ENCODE data around the gene PJVK. TPM values are rescaled to one million over a fixed set of nuclear protein-coding genes. Genes with fewer than 3 reads are reported as not detected.

Gene PJVK
- polyA plus RNA-seq, 1 donor from 2014 or later = 5.5 TPM

GRCh38 chr2:178502751-178503150 lies 51.6 kb downstream of the PJVK start:
- TF ChIP-seq SMC3 (conservative IDR thresholded peaks at IDR 0.05; ENCODE audit: poor library complexity) = no peak
- no peak for TF ChIP-seq EP300 (conservative IDR thresholded peaks at IDR 0.05; ENCODE audit: poor library complexity, severe bottlenecking)
- TF ChIP-seq POLR2AphosphoS5 (IDR thresholded peaks at IDR 0.05) = no peak
- no peak for TF ChIP-seq CTCF (IDR thresholded peaks at IDR 0.05; ENCODE audit: poor library complexity, severe bottlenecking)
- TF ChIP-seq MXI1 (conservative IDR thresholded peaks at IDR 0.05; ENCODE audit: poor library complexity, severe bottlenecking) = no peak
- no peak for TF ChIP-seq RAD21 (conservative IDR thresholded peaks at IDR 0.05)
- no peak for TF ChIP-seq EZH2 (IDR thresholded peaks at IDR 0.05; ENCODE audit: borderline replicate concordance, insufficient read depth, low read length, poor library complexity, severe bottlenecking)
- no peak for TF ChIP-seq REST (IDR thresholded peaks at IDR 0.05; ENCODE audit: borderline replicate concordance)
- TF ChIP-seq TAF1 (IDR thresholded peaks at IDR 0.05; ENCODE audit: low read depth) = no peak
- no peak overlapping the region for H3K4me2 ChIP-seq (ENCODE audit: low read length)
- no peaks in the 10 kb centered on the region for H3K9me2 ChIP-seq (ENCODE audit: insufficient read depth, low read length)
- no peak overlapping the region for H2AFZ ChIP-seq (ENCODE audit: low read depth, low read length)
- H3K36me3 ChIP-seq (ENCODE audit: insufficient read depth, low read length) = peaks cover 21% of the 10 kb centered on the region
- no peaks in the 10 kb centered on the region for H4K20me1 ChIP-seq (ENCODE audit: insufficient read depth)
- no peaks in the 10 kb centered on the region for H3K79me2 ChIP-seq (replicated peaks; ENCODE audit: insufficient read depth, low read length)
- no peaks in the 10 kb centered on the region for H3F3A ChIP-seq (ENCODE audit: insufficient read depth, low read length, poor library complexity, severe bottlenecking)
- H3K27ac ChIP-seq (ENCODE audit: low read length) = no peak overlapping the region
- no peaks in the 10 kb centered on the region for H3K9me3 ChIP-seq (ENCODE audit: low read length)
- H3K4me3 ChIP-seq (ENCODE audit: low read length) = no peak overlapping the region
- H3K27me3 ChIP-seq (ENCODE audit: insufficient read depth, low read depth, low read length) = no peaks in the 10 kb centered on the region
- H3K9ac ChIP-seq (ENCODE audit: low read length) = no peak overlapping the region

- no peaks in the 10 kb centered on the region for H4K20me1 ChIP-seq (ENCODE audit: insufficient read depth)
Observed at GRCh38 chr2:178506101-178506500, 54.9 kb downstream of the PJVK start.

More at GRCh38 chr2:178506101-178506500, 54.9 kb downstream of the PJVK start:
- Histone ChIP-seq H3K9me3 (ENCODE audit: low read length) (no peaks in the 10 kb centered on the region), H3K4me2 (ENCODE audit: low read length) (no peak overlapping the region), H3F3A (ENCODE audit: insufficient read depth, low read length, poor library complexity, severe bottlenecking) (no peaks in the 10 kb centered on the region), H3K9me2 (ENCODE audit: insufficient read depth, low read length) (no peaks in the 10 kb centered on the region), H3K27ac (ENCODE audit: low read length) (no peak overlapping the region), H3K27me3 (ENCODE audit: insufficient read depth, low read depth, low read length) (no peaks in the 10 kb centered on the region), H3K79me2 (replicated peaks; ENCODE audit: insufficient read depth, low read length) (no peaks in the 10 kb centered on the region), H3K9ac (ENCODE audit: low read length) (no peak overlapping the region), H3K4me3 (ENCODE audit: low read length) (no peak overlapping the region), H2AFZ (ENCODE audit: low read depth, low read length) (no peak overlapping the region), H3K36me3 (ENCODE audit: insufficient read depth, low read length) (peaks cover 11% of the 10 kb centered on the region)
- TF ChIP-seq TAF1 (IDR thresholded peaks at IDR 0.05; ENCODE audit: low read depth) (no peak), EZH2 (IDR thresholded peaks at IDR 0.05; ENCODE audit: borderline replicate concordance, insufficient read depth, low read length, poor library complexity, severe bottlenecking) (no peak), POLR2AphosphoS5 (IDR thresholded peaks at IDR 0.05) (no peak), CTCF (IDR thresholded peaks at IDR 0.05; ENCODE audit: poor library complexity, severe bottlenecking) (no peak), MXI1 (conservative IDR thresholded peaks at IDR 0.05; ENCODE audit: poor library complexity, severe bottlenecking) (no peak), EP300 (conservative IDR thresholded peaks at IDR 0.05; ENCODE audit: poor library complexity, severe bottlenecking) (no peak), SMC3 (conservative IDR thresholded peaks at IDR 0.05; ENCODE audit: poor library complexity) (no peak), REST (IDR thresholded peaks at IDR 0.05; ENCODE audit: borderline replicate concordance) (no peak), RAD21 (conservative IDR thresholded peaks at IDR 0.05) (no peak)

All from neural cell (in vitro differentiated cells).